Ascending aorta (tissue), 2 donors: ENCODE data around the gene PDGFC. TPM values are rescaled to one million over a fixed set of nuclear protein-coding genes. Genes with fewer than 3 reads are reported as not detected.

Experiments used
- DNase-seq, 2 donors: peaks; one replicate each; pipeline ENCODE4 v3.0.0-alpha.2; 2019; ENCODE audit warnings: low spot score in 2 of 2
- H3K27ac ChIP-seq, 2 donors: fragments of 200-600 bp; sonication (generic); one replicate each; pipeline ENCODE4 v1.5.1; 2016 to 2017; ENCODE audit warnings: mild to moderate bottlenecking in 1 of 2
- H3K27me3 ChIP-seq: fragments of 200-600 bp; sonication (generic); one replicate; pipeline ENCODE4 v1.5.1; 2017
- H3K36me3 ChIP-seq, 2 donors: fragments of 200-600 bp; sonication (generic); one replicate each; pipeline ENCODE4 v1.5.1; 2016
- H3K4me1 ChIP-seq, 2 donors: fragments of 200-600 bp; sonication (generic); one replicate each; pipeline ENCODE4 v1.5.1; 2016 to 2017; ENCODE audit warnings: mild to moderate bottlenecking in 1 of 2
- H3K4me3 ChIP-seq, 2 donors: fragments of 200-600 bp; sonication (generic); one replicate each; pipeline ENCODE4 v1.5.1; 2016 to 2017; ENCODE audit warnings: mild to moderate bottlenecking in 1 of 2
- H3K9me3 ChIP-seq, 2 donors: fragments of 200-600 bp; sonication (generic); one replicate each; pipeline ENCODE4 v1.5.1; 2016
- CTCF ChIP-seq, 3 experiments: fragments of 200-600 bp in 2 of 3; fragments of 450-650 bp in 1 of 3; sonication (generic) in 2 of 3; IDR thresholded peaks; one replicate each; pipeline ENCODE4 v1.5.1; 2016 to 2019; ENCODE audit warnings: antibody characterized with exemption in 3 of 3, mild to moderate bottlenecking in 1 of 3, moderate library complexity in 1 of 3
- intact Hi-C: fragments of 100-400 bp; cut with DNase I; formaldehyde crosslinking; loops from one replicate; pipeline ENCODE4 v1.15.1; 2023
- total RNA-seq: library from RNA; depleted of rRNA; stranded (reverse); fragments of >200 nt; gene quantifications from one replicate; pipeline ENCODE4 v1.1.0, GENCODE V29; 2016

Gene PDGFC
- total RNA-seq, 1 donor from 2014 or later, result 21.0 TPM

- peaks cover 3 to 10% of the 10 kb centered on the region in 2 donors for H3K4me1 ChIP-seq
- H3K27ac ChIP-seq, result no peak overlapping the region
- intact Hi-C loops, result no loop called here
- H3K36me3 ChIP-seq, result no peaks in the 10 kb centered on the region
- H3K9me3 ChIP-seq, result no peaks in the 10 kb centered on the region
- TF ChIP-seq CTCF (IDR thresholded peaks at IDR 0.05), result no peak
- no peak for DNase-seq
- H3K4me3 ChIP-seq, result no peak overlapping the region
- no peaks in the 10 kb centered on the region for H3K27me3 ChIP-seq
Observed at GRCh38 chr4:156885374-156885773, 86.2 kb downstream of the PDGFC start.

GRCh38 chr4:156884183-156884582 is 87.4 kb downstream of the PDGFC start:
- H3K36me3 ChIP-seq, result no peaks in the 10 kb centered on the region
- H3K4me3 ChIP-seq, result no peak overlapping the region
- TF ChIP-seq CTCF (IDR thresholded peaks at IDR 0.05), result no peak
- no peak for DNase-seq
- intact Hi-C loops, result no loop called here
- H3K27me3 ChIP-seq, result no peaks in the 10 kb centered on the region
- no peaks in the 10 kb centered on the region for H3K9me3 ChIP-seq
- H3K4me1 ChIP-seq, result peaks cover 0 to 3% of the 10 kb centered on the region in 2 donors
- H3K27ac ChIP-seq, result no peak overlapping the region

- H3K9me3 ChIP-seq, result no peaks in the 10 kb centered on the region
- no peak for DNase-seq
- no peak for TF ChIP-seq CTCF (IDR thresholded peaks at IDR 0.05)
- no peaks in the 10 kb centered on the region for H3K36me3 ChIP-seq
- H3K4me1 ChIP-seq, result peaks cover 0 to 2% of the 10 kb centered on the region in 2 donors
- intact Hi-C loops, result no loop called here
- H3K27ac ChIP-seq, result no peak overlapping the region
- no peaks in the 10 kb centered on the region for H3K27me3 ChIP-seq
- H3K4me3 ChIP-seq, result no peak overlapping the region
Observed at GRCh38 chr4:156875704-156876103, 95.9 kb downstream of the PDGFC start.

- Histone ChIP-seq H3K36me3 (no peaks in the 10 kb centered on the region), H3K27me3 (no peaks in the 10 kb centered on the region), H3K4me3 (no peak overlapping the region), H3K27ac (no peak overlapping the region), H3K4me1 (peaks cover 0 to 2% of the 10 kb centered on the region in 2 donors), H3K9me3 (no peaks in the 10 kb centered on the region)
- intact Hi-C loops, result no loop called here
- no peak for TF ChIP-seq CTCF (IDR thresholded peaks at IDR 0.05)
- DNase-seq, result no peak
Observed at GRCh38 chr4:156875055-156875454, 96.5 kb downstream of the PDGFC start.

- Histone ChIP-seq H3K27me3 (no peaks in the 10 kb centered on the region), H3K4me1 (peaks cover 0 to 2% of the 10 kb centered on the region in 2 donors), H3K27ac (no peak overlapping the region), H3K36me3 (no peaks in the 10 kb centered on the region), H3K9me3 (no peaks in the 10 kb centered on the region), H3K4me3 (no peak overlapping the region)
- intact Hi-C loops, result no loop called here
- no peak for DNase-seq
- no peak for TF ChIP-seq CTCF (IDR thresholded peaks at IDR 0.05)
Observed at GRCh38 chr4:156873799-156874198, 97.8 kb downstream of the PDGFC start.

GRCh38 chr4:156870861-156871260 is 100.7 kb downstream of the PDGFC start:
- Histone ChIP-seq H3K27me3 (no peaks in the 10 kb centered on the region), H3K27ac (no peak overlapping the region), H3K4me1 (peaks cover 0 to 2% of the 10 kb centered on the region in 2 donors), H3K9me3 (no peaks in the 10 kb centered on the region), H3K4me3 (no peak overlapping the region), H3K36me3 (no peaks in the 10 kb centered on the region)
- DNase-seq, result no peak
- intact Hi-C loops, result no loop called here
- no peak for TF ChIP-seq CTCF (IDR thresholded peaks at IDR 0.05)
